WERI-Rb-1 (cell line): ENCODE measurements around the gene TNC.

ENCODE experiments used
- DNase-seq: peaks from one replicate; pipeline ENCODE4 v3.0.0-alpha.2; 2020
- H3K27ac ChIP-seq: fragments of 250-450 bp; sonication (Bioruptor Pico); 2 replicates; pipeline ENCODE4 v1.5.1; 2020; ENCODE audit warnings: mild to moderate bottlenecking, moderate library complexity
- H3K27me3 ChIP-seq: fragments of 250-450 bp; sonication (Bioruptor Pico); 2 replicates; pipeline ENCODE4 v1.5.1; 2021; ENCODE audit warnings: mild to moderate bottlenecking, low read depth, moderate library complexity; ENCODE audit not compliant: insufficient read depth, severe bottlenecking
- H3K36me3 ChIP-seq: fragments of 250-450 bp; sonication (Bioruptor Pico); 2 replicates; pipeline ENCODE4 v1.5.1; 2020; ENCODE audit warnings: mild to moderate bottlenecking, moderate library complexity
- H3K4me3 ChIP-seq: 2 replicates; pipeline ENCODE4 v1.5.1; 2011; ENCODE audit warnings: low read depth, mild to moderate bottlenecking, control low read depth, low read length
- H3K9me3 ChIP-seq: fragments of 250-450 bp; sonication (Bioruptor Pico); 2 replicates; pipeline ENCODE4 v1.5.1; 2021; ENCODE audit warnings: mild to moderate bottlenecking, moderate library complexity; ENCODE audit not compliant: severe bottlenecking
- CTCF ChIP-seq: IDR thresholded peaks from 2 replicates; pipeline ENCODE4 v1.5.1; 2011; ENCODE audit warnings: low read depth, mild to moderate bottlenecking, control low read depth, inconsistent platforms, low read length

The TNC gene

DNA sequence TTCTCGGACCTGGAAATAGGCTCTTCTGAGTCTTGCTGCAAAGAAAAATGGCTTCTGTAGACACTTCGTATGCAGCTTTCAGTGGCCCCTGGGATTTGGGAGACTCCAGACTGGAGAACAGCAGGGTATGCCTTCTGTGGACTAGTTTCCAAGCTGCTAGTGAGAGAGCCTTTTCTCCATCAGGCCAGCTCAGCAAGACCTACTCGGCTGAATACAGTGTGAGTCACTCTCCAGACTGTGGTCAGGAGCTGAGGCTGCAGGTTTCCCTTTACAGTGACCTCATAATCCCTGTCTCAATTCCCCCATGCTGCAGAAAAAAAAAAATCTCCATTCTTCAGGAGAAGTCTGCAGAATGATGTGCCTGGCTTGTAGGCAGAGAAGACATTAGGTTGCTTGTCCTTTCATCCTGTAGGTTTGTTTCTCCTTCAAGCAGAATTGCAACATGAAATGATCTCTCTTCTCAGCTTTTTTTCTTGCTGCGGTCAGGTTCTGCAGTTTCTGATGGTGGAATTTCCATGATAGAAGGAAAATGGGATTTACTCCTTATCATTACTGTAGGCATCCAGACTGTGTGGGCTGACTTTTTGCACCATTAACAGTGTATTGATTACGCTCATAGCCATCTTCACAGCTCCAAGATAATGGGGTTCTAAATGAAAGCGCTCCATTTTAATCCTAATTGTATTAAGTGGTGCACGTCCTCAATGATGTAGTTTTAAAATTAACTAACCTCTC is 109.3 kb downstream of the TNC start:
- Histone ChIP-seq H3K4me3 (no peak overlapping the region), H3K9me3 (no peaks in the 10 kb centered on the region), H3K27ac (no peak overlapping the region), H3K36me3 (no peaks in the 10 kb centered on the region), H3K27me3 (no peaks in the 10 kb centered on the region)
- no peak for TF ChIP-seq CTCF
- DNase-seq: peak; percentile 55

DNA sequence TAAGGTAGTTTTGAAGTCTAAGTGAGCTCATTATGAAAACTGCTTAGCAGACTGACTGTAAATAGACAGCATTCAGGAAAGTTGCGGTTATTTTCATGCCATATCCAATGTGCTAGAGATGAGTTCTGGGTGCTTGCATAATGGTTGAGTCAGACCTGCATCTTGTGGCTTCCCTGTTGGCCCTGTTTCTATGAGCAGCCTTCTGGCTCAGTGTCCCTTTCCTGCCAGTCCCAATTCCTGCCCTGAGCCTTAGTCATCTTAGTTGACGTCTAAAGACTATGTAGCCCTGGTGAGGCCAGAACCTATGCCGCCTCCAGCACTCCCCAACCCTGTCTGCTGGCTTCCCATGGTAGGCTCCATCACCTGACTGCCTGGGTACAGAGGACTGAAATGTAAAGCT is 111.3 kb downstream of the TNC start:
- no peaks in the 10 kb centered on the region for H3K36me3 ChIP-seq
- no peak overlapping the region for H3K4me3 ChIP-seq
- no peak overlapping the region for H3K27ac ChIP-seq
- no peak for TF ChIP-seq CTCF
- no peaks in the 10 kb centered on the region for H3K9me3 ChIP-seq
- no peak for DNase-seq
- H3K27me3 ChIP-seq: no peaks in the 10 kb centered on the region

GRCh38 chr9:115005322-115005721 is 112.6 kb downstream of the TNC start:
- H3K9me3 ChIP-seq: no peaks in the 10 kb centered on the region
- no peak for DNase-seq
- no peaks in the 10 kb centered on the region for H3K27me3 ChIP-seq
- no peaks in the 10 kb centered on the region for H3K36me3 ChIP-seq
- no peak for TF ChIP-seq CTCF
- H3K4me3 ChIP-seq: no peak overlapping the region
- no peak overlapping the region for H3K27ac ChIP-seq

- H3K4me3 ChIP-seq: no peak overlapping the region
- DNase-seq: no peak
- H3K27ac ChIP-seq: no peak overlapping the region
- no peaks in the 10 kb centered on the region for H3K27me3 ChIP-seq
- TF ChIP-seq CTCF: no peak
- no peaks in the 10 kb centered on the region for H3K36me3 ChIP-seq
- H3K9me3 ChIP-seq: no peaks in the 10 kb centered on the region
Observed at GRCh38 chr9:115004545-115004944, 113.4 kb downstream of the TNC start.

GRCh38 chr9:115002371-115003120 is 115.4 kb downstream of the TNC start:
- no peak overlapping the region for H3K4me3 ChIP-seq
- DNase-seq: no peak
- no peak overlapping the region for H3K27ac ChIP-seq
- no peaks in the 10 kb centered on the region for H3K9me3 ChIP-seq
- TF ChIP-seq CTCF: no peak
- no peaks in the 10 kb centered on the region for H3K36me3 ChIP-seq
- no peaks in the 10 kb centered on the region for H3K27me3 ChIP-seq
